Right renal pelvis (tissue), 4 donors: ENCODE data around the gene PRRX2. TPM values are rescaled to one million over a fixed set of nuclear protein-coding genes. Genes with fewer than 3 reads are reported as not detected.

Experiments
- polyA plus RNA-seq, 4 donors: library from polyadenylated mRNA; unstranded; fragments of 120-200 nt; gene quantifications; one replicate each; pipeline ENCODE4 v1.2.1, GENCODE V29; 2013; ENCODE audit not compliant: insufficient read length in 4 of 4

The PRRX2 gene
- polyA plus RNA-seq, 4 donors = 1.1 to 1.8 (median 1.2) TPM

Other genes with a start within 250 kb of the PRRX2 start
- under 1 TPM; 0.72 to 0.88 (median 0.79) TPM for gene C9orf50, start 44.5 kb upstream of the PRRX2 start, polyA plus RNA-seq
- gene NTMT1, start 39.5 kb upstream of the PRRX2 start, polyA plus RNA-seq = 10 to 100 TPM; 33.1 to 38.4 (median 33.9) TPM
- 10 to 100 TPM; 18.2 to 20.9 (median 18.7) TPM for gene ASB6, start 23.5 kb upstream of the PRRX2 start, polyA plus RNA-seq
- 1 to 10 TPM; 5.4 to 7.1 (median 6.1) TPM for gene PTGES, start 87.4 kb downstream of the PRRX2 start, polyA plus RNA-seq
- 10 to 100 TPM; 20.0 to 22.2 (median 21.3) TPM for gene TOR1B, start 137.5 kb downstream of the PRRX2 start, polyA plus RNA-seq
- gene TOR1A, start 158.5 kb downstream of the PRRX2 start, polyA plus RNA-seq = 10 to 100 TPM; 44.0 to 46.4 (median 44.2) TPM
- 10 to 100 TPM; 73.0 to 82.1 (median 78.6) TPM for gene C9orf78, start 169.6 kb downstream of the PRRX2 start, polyA plus RNA-seq
- 10 to 100 TPM; 18.1 to 26.4 (median 22.0) TPM for gene USP20, start 169.8 kb downstream of the PRRX2 start, polyA plus RNA-seq